ENCODE results near the gene CPT1C. TPM values are rescaled to one million over a fixed set of nuclear protein-coding genes. Genes with fewer than 3 reads are reported as not detected.

The CPT1C gene
- total and polyA plus RNA-seq, 2 donors (not counting 1 experiment from before 2014, with no cell fraction given): 0.30 to 1.7 TPM

DNA sequence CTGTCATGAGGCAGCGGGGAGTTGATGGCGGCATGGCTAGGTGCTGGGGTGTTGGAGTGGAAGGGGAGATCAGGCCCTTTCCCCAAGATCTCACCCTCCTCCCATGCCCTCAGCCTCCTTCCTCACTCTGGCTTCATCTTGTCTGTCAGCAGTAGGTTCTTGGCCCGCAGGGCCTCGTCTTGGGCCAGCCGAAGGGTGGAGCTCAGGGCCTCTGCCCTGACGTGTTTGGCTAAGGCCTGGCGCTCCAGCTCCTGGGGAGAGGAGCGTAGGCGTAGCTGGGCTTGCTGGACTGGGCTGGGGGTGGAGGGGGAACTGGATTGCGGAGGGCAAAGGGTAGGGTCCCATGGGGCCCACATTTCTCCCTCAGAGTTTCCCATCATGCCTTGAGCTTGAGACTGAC is 49.0 kb downstream of the CPT1C start:
- Histone ChIP-seq H3K9me3 (ENCODE audit: control extremely low read depth in 1 of 3, control insufficient read depth in 2 of 3, insufficient read depth in 1 of 3, low read length in 2 of 3) (no peaks in the 10 kb centered on the region), H3K4me3 (ENCODE audit: control extremely low read depth in 1 of 5, extremely low read depth in 1 of 5, insufficient read depth in 1 of 5, low read depth in 2 of 5, low read length in 4 of 5) (no peak overlapping the region), H4K20me1 (ENCODE audit: control insufficient read depth, insufficient read depth, low read length, poor library complexity, severe bottlenecking) (no peaks in the 10 kb centered on the region), H2AFZ (ENCODE audit: insufficient read depth, low read depth, low read length, poor library complexity, severe bottlenecking) (no peak overlapping the region), H3K36me3 (replicated peaks in 1 of 2; ENCODE audit: control extremely low read depth in 1 of 2, control insufficient read depth in 1 of 2, extremely low read depth in 1 of 2, insufficient read depth in 2 of 2, low read length in 1 of 2) (no peaks in the 10 kb centered on the region), H3K4me2 (replicated peaks; ENCODE audit: low read depth, low read length, poor library complexity, severe bottlenecking) (no peak overlapping the region), H3K27ac (ENCODE audit: low read length in 2 of 2) (no peak overlapping the region), H3K79me2 (ENCODE audit: control insufficient read depth, insufficient read depth, low read length) (no peaks in the 10 kb centered on the region), H3K4me1 (ENCODE audit: control insufficient read depth in 2 of 2, insufficient read depth in 2 of 2, low read length in 2 of 2) (no peaks in the 10 kb centered on the region), H3K9ac (ENCODE audit: low read length) (no peak overlapping the region), H3K27me3 (replicated peaks in 1 of 4; ENCODE audit: control extremely low read depth in 1 of 4, control insufficient read depth in 3 of 4, insufficient read depth in 4 of 4, low read length in 3 of 4) (no peaks in the 10 kb centered on the region)
- ChIA-PET CTCF (no interaction called here), POLR2A (no interaction called here)
- H3K9me3 Mint-ChIP-seq (ENCODE audit: insufficient read depth): no peaks in the 10 kb centered on the region
- no peak for TF ChIP-seq EZH2 (IDR thresholded peaks at IDR 0.05; ENCODE audit: borderline replicate concordance, insufficient read depth, low read depth, low read length, poor library complexity, severe bottlenecking)
- TF ChIP-seq, protein P1, sequence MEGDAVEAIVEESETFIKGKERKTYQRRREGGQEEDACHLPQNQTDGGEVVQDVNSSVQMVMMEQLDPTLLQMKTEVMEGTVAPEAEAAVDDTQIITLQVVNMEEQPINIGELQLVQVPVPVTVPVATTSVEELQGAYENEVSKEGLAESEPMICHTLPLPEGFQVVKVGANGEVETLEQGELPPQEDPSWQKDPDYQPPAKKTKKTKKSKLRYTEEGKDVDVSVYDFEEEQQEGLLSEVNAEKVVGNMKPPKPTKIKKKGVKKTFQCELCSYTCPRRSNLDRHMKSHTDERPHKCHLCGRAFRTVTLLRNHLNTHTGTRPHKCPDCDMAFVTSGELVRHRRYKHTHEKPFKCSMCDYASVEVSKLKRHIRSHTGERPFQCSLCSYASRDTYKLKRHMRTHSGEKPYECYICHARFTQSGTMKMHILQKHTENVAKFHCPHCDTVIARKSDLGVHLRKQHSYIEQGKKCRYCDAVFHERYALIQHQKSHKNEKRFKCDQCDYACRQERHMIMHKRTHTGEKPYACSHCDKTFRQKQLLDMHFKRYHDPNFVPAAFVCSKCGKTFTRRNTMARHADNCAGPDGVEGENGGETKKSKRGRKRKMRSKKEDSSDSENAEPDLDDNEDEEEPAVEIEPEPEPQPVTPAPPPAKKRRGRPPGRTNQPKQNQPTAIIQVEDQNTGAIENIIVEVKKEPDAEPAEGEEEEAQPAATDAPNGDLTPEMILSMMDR (IDR thresholded peaks at IDR 0.05): no peak
- intact Hi-C loops (cut with micrococcal nuclease): no loop called here
- no peak for ATAC-seq (ENCODE audit: low read depth)
- 90% methylated on average over 2 of the region's 10 CpGs for WGBS (ENCODE audit: insufficient coverage)
- no peaks in the 10 kb centered on the region for H3K27me3 Mint-ChIP-seq
- no peak overlapping the region for H3K4me3 Mint-ChIP-seq
- no peaks in the 10 kb centered on the region for H3K4me1 Mint-ChIP-seq
- DNase-seq: no peak
- no peak overlapping the region for H3K27ac Mint-ChIP-seq

DNA sequence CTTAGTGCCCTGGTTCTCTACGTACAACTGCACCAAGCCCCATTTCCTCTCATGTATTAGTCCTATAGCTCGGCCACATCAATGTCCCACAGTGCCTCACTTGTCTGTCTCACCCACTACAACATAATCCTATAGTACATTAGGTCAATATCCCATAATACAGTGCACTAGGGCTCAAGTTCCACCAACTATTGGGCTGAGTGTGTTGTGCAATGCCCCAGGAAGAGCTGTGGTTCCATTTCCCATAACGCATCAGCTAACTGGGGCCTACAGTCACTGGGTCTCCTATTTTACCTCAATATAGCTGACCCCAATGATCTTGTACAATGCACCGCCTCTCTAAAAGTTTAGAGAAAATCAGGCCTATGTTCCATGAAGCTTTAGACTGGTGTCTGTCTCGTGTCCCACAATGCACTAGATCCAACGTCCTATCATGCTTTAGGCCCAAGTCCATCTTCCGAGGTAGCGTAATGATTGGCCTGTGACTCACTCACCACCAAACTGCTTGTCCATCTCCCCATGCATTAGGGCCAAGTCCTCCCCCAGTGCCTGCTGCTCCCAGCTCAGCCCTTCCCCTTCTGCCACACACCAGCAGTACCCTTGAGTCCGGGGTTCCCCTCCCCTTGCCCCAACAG is 50.4 kb downstream of the CPT1C start:
- no peak overlapping the region for H3K4me3 Mint-ChIP-seq
- no peaks in the 10 kb centered on the region for H3K36me3 ChIP-seq (replicated peaks in 1 of 2; ENCODE audit: control extremely low read depth in 1 of 2, control insufficient read depth in 1 of 2, extremely low read depth in 1 of 2, insufficient read depth in 2 of 2, low read length in 1 of 2)
- no peaks in the 10 kb centered on the region for H3K4me1 ChIP-seq (ENCODE audit: control insufficient read depth in 2 of 2, insufficient read depth in 2 of 2, low read length in 2 of 2)
- no peaks in the 10 kb centered on the region for H3K27me3 Mint-ChIP-seq
- no peak overlapping the region for H3K27ac ChIP-seq (ENCODE audit: low read length in 2 of 2)
- H4K20me1 ChIP-seq (ENCODE audit: control insufficient read depth, insufficient read depth, low read length, poor library complexity, severe bottlenecking): no peaks in the 10 kb centered on the region
- H3K79me2 ChIP-seq (ENCODE audit: control insufficient read depth, insufficient read depth, low read length): no peaks in the 10 kb centered on the region
- intact Hi-C loops (cut with micrococcal nuclease): no loop called here
- no peaks in the 10 kb centered on the region for H3K9me3 Mint-ChIP-seq (ENCODE audit: insufficient read depth)
- ChIA-PET CTCF (no interaction called here), POLR2A (no interaction called here)
- no peak overlapping the region for H2AFZ ChIP-seq (ENCODE audit: insufficient read depth, low read depth, low read length, poor library complexity, severe bottlenecking)
- H3K4me2 ChIP-seq (replicated peaks; ENCODE audit: low read depth, low read length, poor library complexity, severe bottlenecking): no peak overlapping the region
- TF ChIP-seq, protein P1 (IDR thresholded peaks at IDR 0.05): no peak
- no peak for TF ChIP-seq EZH2 (IDR thresholded peaks at IDR 0.05; ENCODE audit: borderline replicate concordance, insufficient read depth, low read depth, low read length, poor library complexity, severe bottlenecking)
- ATAC-seq (ENCODE audit: low read depth): no peak
- no peak for DNase-seq
- H3K9ac ChIP-seq (ENCODE audit: low read length): no peak overlapping the region
- WGBS (ENCODE audit: insufficient coverage): 88% methylated on average over 9 of the region's 9 CpGs
- H3K27me3 ChIP-seq (replicated peaks in 1 of 4; ENCODE audit: control extremely low read depth in 1 of 4, control insufficient read depth in 3 of 4, insufficient read depth in 4 of 4, low read length in 3 of 4): no peaks in the 10 kb centered on the region
- H3K27ac Mint-ChIP-seq: no peak overlapping the region
- no peaks in the 10 kb centered on the region for H3K4me1 Mint-ChIP-seq
- no peak overlapping the region for H3K4me3 ChIP-seq (ENCODE audit: control extremely low read depth in 1 of 5, extremely low read depth in 1 of 5, insufficient read depth in 1 of 5, low read depth in 2 of 5, low read length in 4 of 5)
- peaks cover 0 to 11% (median 0%) of the 10 kb centered on the region in 3 donors for H3K9me3 ChIP-seq (ENCODE audit: control extremely low read depth in 1 of 3, control insufficient read depth in 2 of 3, insufficient read depth in 1 of 3, low read length in 2 of 3)
